Upper lobe of left lung (tissue), 4 donors: ENCODE results near the gene GRK5.

Experiments
- EP300 ChIP-seq, 4 donors: sonication (generic); formaldehyde crosslinking; IDR thresholded peaks; one replicate each; pipeline ENCODE4 v1.5.1; 2017; ENCODE audit warnings: antibody characterized with exemption in 4 of 4, control low read depth in 2 of 4
- POLR2A ChIP-seq, 4 donors: fragments of 450-650 bp; IDR thresholded peaks; one replicate each; pipeline ENCODE4 v1.5.1; 2016 to 2017; ENCODE audit warnings: antibody characterized with exemption in 4 of 4, mild to moderate bottlenecking in 2 of 4
- POLR2AphosphoS5 ChIP-seq, 2 donors: sonication (generic); formaldehyde crosslinking; IDR thresholded peaks; one replicate each; pipeline ENCODE4 v1.5.1; 2017; ENCODE audit warnings: antibody characterized with exemption in 2 of 2
- TF ChIP-seq, protein P1 (sequence below), 6 experiments: fragments of 450-650 bp in 4 of 6; fragments of 200-600 bp in 2 of 6; sonication (generic) in 2 of 6; IDR thresholded peaks; one replicate each; pipeline ENCODE4 v1.5.1; 2016 to 2019; ENCODE audit warnings: antibody characterized with exemption in 6 of 6

DNA sequence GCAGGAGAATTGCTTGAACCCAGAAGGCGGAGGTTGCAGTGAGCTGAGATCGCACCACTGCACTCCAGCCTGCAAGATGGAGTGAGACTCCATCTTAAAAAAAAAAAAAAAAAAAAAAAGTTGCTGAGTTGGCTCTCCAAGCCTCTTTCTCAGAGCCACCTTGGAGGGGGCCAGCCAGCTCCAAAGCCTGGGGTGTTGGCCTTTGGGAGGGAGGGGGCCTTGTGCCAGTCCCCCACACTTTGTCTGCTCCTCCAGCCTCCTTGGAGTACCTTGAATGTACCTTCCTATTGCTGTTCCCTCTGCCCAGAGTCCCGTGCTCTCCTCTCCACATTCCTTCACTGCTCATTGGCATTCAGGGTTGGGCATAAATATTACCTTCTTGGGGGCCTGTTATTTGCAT, 62.4 kb downstream of the GRK5 start:
- TF ChIP-seq, protein P1, sequence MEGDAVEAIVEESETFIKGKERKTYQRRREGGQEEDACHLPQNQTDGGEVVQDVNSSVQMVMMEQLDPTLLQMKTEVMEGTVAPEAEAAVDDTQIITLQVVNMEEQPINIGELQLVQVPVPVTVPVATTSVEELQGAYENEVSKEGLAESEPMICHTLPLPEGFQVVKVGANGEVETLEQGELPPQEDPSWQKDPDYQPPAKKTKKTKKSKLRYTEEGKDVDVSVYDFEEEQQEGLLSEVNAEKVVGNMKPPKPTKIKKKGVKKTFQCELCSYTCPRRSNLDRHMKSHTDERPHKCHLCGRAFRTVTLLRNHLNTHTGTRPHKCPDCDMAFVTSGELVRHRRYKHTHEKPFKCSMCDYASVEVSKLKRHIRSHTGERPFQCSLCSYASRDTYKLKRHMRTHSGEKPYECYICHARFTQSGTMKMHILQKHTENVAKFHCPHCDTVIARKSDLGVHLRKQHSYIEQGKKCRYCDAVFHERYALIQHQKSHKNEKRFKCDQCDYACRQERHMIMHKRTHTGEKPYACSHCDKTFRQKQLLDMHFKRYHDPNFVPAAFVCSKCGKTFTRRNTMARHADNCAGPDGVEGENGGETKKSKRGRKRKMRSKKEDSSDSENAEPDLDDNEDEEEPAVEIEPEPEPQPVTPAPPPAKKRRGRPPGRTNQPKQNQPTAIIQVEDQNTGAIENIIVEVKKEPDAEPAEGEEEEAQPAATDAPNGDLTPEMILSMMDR (IDR thresholded peaks at IDR 0.05) = no peak
- TF ChIP-seq POLR2AphosphoS5 (IDR thresholded peaks at IDR 0.05) (no peak), POLR2A (IDR thresholded peaks at IDR 0.05) (no peak), EP300 (IDR thresholded peaks at IDR 0.05) (no peak)
